Muscle of arm (tissue), 12 donors: ENCODE data around the gene PSD2. TPM values are rescaled to one million over a fixed set of nuclear protein-coding genes. Genes with fewer than 3 reads are reported as not detected.

Experiments
- DNase-seq: peaks from one replicate; pipeline ENCODE4 v3.0.0-alpha.2; 2013
- polyA plus RNA-seq, 12 donors: library from polyadenylated mRNA; unstranded; fragments of 120-200 nt; gene quantifications; one replicate each; pipeline ENCODE4 v1.2.1, GENCODE V29; 2013; ENCODE audit not compliant: insufficient read length in 12 of 12

Gene PSD2
- polyA plus RNA-seq, 12 donors: 0.17 to 0.68 (median 0.34) TPM; not detected in 2

DNA sequence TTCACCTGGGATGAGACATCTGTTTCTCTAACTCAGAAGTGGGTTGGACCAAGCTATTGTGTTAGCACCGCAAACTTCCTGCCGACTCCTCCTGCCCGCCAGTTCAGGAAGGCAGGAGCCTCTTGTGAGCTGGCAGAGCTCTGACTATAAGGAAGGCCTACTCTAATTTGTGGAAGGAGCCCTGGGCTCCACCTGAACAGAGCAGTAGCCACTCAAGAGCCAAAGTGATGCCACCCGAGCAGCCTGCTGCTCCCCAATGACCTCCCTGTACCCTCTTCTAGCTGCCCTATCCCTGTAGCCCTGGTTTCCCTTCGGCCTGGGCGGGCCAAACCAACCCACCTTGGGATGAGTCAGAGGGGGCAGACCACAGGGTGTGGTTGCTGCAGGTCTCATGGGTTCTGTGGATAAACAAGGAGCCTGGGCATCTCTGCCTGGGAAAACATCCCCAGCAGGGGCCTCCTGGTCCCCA is 81.6 kb downstream of the PSD2 start:
- no peak for DNase-seq

DNA sequence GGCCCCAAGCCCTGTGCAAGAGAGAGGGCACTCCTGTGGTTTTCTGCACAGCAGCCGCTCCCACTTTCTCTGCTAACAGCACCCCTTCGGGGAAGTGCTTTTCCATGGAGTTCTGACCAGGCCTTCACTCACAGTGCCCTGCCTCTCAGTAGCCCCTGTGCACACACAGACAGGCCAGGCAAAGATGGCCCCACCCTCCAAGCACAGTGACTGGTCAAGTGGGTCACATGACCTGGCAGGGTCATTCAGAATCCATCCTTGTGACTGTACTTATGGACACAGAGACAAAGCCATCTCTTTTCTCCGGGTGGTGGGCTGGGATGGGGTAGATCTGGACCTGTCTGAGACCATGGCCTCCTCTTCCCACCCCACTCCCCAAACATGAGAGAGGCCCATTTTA is 82.5 kb downstream of the PSD2 start:
- no peak for DNase-seq

- no peak for DNase-seq
Observed at GRCh38 chr5:139880416-139881142, 85.0 kb downstream of the PSD2 start.

DNA sequence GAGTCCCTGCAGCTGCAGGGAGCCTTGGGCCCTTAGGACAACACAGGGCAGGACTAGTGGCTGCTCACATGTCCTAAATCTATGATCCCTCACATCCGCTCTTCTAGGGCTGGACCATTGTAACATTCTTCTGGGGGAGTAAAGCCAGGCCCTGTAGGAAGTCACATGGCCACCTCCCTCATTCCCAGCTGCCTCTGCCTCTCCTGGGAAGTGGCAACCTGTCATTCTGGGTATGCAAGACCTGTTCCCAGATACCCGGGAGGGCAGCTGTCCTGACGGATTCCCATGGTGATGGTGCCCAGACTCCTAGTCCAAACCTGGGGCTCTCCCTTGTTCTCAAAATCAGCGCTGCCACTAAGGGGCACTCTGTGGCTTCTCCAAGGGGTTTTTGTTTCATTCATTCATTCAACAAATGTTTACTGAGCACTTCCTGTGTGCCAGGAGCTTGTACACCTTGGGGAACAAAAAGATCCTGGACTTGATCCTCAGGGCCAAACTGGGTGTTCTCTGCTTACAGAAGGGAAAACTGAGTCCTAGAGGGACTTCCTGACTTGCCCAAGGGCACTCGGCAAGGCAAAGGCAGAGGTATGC is 85.6 kb downstream of the PSD2 start:
- DNase-seq: no peak

DNA sequence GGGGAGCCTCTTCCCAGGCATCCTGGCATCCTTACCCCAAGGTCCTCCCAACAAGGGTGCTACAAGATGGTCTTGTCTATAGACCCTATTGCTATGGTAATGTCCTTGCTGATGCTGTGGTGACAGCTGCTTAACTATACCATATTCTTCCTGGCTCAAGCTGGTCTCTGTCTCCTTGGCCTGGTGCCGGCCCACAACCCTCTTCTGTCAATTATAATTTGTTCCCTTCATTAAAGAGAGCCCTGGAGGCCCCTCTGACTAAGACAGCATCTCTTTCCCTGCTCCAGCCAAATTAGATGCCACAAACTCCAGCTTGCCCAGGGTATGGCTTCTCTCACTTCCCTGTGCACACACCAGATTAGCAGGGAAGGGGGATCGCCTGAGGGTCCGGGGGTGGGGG is 86.7 kb downstream of the PSD2 start:
- DNase-seq: no peak

- no peak for DNase-seq
Observed at GRCh38 chr5:139882961-139883539, 87.4 kb downstream of the PSD2 start.

GRCh38 chr5:139884144-139884543 is 88.5 kb downstream of the PSD2 start:
- no peak for DNase-seq

DNA sequence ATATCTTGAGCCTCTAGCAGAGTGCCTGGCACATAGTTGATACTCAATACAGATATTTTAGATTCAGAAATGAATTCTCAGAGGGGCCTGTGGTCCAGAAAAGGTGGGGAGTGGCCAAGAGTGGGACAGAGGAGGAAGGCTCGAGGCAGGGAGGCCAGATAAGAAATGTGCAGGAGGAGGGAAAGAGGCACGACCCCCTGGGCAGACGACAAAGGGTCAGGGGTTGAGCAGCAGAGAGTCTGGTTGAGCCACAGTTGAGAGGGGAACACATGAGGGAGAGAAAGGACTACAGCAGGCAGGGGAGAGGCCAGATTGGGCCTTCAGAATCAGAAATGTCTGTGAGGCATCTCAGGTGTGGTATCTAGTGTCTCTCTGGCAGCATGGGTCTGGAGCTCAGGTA is 89.1 kb downstream of the PSD2 start:
- DNase-seq: no peak

DNA sequence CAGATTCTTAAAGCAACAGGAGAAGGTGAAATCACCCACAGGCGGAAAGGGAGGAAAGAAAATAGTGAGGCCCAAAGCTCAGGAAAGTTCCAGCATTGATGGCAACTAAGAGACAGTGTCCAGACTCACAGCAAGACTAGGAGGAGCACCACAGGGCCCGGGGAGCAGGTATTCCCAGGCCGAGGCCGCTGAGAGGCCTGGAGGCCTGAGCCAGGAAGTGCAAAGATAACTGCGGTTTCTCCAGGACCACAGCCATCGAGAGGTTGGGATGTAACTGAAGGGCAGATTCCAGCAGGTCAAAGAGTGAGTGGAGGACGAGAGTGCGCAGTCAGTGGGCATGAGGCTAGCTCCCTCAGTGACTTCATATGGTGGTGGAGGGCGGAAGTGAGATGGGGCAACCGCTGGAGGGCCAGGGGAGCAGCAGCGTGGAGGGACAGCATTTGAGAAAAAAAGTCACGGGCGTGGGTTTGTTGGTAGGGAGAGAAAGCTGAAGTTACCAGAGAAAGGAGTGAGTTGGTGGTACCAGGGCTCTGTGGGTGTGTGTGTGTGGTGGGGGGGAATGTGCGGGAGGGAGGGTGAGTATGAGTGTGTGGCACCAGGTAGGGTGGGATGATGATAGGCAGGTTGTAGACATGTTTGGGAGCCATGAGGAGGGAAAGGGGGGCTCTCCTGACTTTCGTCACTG is 89.7 kb downstream of the PSD2 start:
- DNase-seq: no peak

DNA sequence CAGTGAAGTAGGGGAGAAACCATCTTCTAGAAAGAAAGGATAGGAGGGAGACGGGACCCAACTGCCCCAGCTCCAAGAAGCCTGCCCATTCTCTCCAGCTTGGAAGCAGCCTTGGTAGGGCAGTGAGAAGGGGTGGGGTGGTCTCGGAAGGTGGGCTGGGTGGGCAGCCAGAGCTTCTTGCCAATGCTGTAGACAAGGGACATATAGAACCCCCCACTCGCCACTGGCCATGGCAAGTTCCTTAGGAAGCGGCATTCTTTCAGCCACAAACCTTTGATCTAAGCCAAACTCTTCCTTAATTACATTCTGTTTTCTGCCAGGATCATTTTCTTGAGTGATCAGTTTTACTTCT is 90.2 kb downstream of the PSD2 start:
- no peak for DNase-seq

DNA sequence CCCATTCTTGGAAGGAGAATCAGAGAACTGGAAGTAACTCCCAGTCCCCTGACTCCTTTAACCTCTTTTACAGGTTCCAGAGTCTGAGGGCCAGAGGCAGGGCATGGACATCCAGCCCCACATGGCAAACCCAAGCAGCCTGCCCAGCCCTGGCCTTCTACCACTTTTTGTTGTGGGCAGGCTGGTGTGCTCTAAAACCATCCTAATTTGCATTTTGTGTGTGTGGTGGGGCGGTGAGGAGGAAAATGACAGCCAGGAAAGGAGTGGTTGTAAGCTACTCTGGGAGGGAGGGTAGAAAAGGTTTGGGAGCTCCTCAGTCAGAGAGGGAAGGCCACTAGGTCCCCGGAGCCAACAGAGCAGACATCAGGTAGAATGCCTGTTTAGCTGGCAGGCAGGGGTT is 90.6 kb downstream of the PSD2 start:
- DNase-seq: no peak

- no peak for DNase-seq
Observed at GRCh38 chr5:139888370-139888769, 92.8 kb downstream of the PSD2 start.

DNA sequence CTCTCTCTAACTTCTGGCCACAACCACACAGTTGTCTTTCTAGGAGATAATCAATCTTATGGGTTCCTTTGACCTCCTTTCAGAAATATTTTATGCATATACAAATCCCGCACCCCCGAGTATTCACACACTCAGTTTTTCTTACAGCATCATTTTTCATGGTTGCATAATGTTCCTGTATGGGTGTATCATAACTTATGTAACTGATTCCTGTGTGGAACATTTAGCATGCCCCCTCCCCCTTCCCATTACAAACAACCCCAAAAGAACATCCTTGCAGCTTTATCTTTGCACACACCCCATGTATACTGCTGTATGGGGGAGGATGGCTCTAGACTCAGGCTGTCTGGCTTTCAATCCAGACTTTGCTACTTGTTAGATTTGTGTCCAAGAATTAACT is 93.8 kb downstream of the PSD2 start:
- no peak for DNase-seq

GRCh38 chr5:139893873-139894272 is 98.3 kb downstream of the PSD2 start:
- DNase-seq: no peak

Other genes with a start within 250 kb of the PSD2 start
- gene UBE2D2, start 234.5 kb upstream of the PSD2 start, polyA plus RNA-seq: 100 to 1,000 TPM in 10 of 12 donors, 10 to 100 TPM in 1, not detected in 1; 86.7 to 157 (median 138) TPM
- gene CXXC5, start 147.5 kb upstream of the PSD2 start, polyA plus RNA-seq: 100 to 1,000 TPM in 3 of 12 donors, 10 to 100 TPM in 8, not detected in 1; 66.4 to 118 (median 79.4) TPM
- 1 to 10 TPM in 8 of 12 donors, under 1 TPM in 2, not detected in 2; 0.81 to 2.7 (median 1.4) TPM for gene NRG2, start 247.5 kb downstream of the PSD2 start, polyA plus RNA-seq